ENCODE results near the gene SC5D. TPM values are rescaled to one million over a fixed set of nuclear protein-coding genes. Genes with fewer than 3 reads are reported as not detected.

Gene SC5D
- 54.4 and 66.0 TPM in 2 replicates for total RNA-seq

GRCh38 chr11:121292495-121293287 lies at the start of gene SC5D:
TSS of gene SC5D (plus strand) at chr11:121292771. CDS start at chr11:121303376, 10,605 bp downstream.

Other genes starting within 250 kb of the SC5D start
- 0.43 and 0.46 TPM in 2 replicates for gene TECTA, start 191.5 kb upstream of the SC5D start, total RNA-seq
- gene SORL1, start 159.5 kb downstream of the SC5D start, total RNA-seq = 1.3 and 11.8 TPM in 2 replicates